Large intestine (tissue), 3 donors: ENCODE measurements around the gene SLC26A8. TPM values are rescaled to one million over a fixed set of nuclear protein-coding genes. Genes with fewer than 3 reads are reported as not detected.

Source experiments
- DNase-seq, 2 donors: peaks; one replicate each; pipeline versions ENCODE4 v3.0.0 to v3.0.0-alpha.2; 2013
- H3K27ac ChIP-seq: one replicate; pipeline ENCODE4 v1.5.1; 2013; ENCODE audit warnings: low read length
- H3K27me3 ChIP-seq: 2 replicates; pipeline ENCODE4 v1.6.1; 2013; ENCODE audit warnings: low read length; ENCODE audit not compliant: control insufficient read depth, insufficient read depth
- H3K36me3 ChIP-seq: 2 replicates; pipeline ENCODE4 v1.6.1; 2013; ENCODE audit warnings: low read length; ENCODE audit not compliant: control insufficient read depth, insufficient read depth
- H3K4me1 ChIP-seq: one replicate; pipeline ENCODE4 v1.6.1; 2013; ENCODE audit warnings: low read length; ENCODE audit not compliant: control insufficient read depth, insufficient read depth
- H3K4me3 ChIP-seq: one replicate; pipeline ENCODE4 v1.5.1; 2013; ENCODE audit warnings: low read length
- H3K9me3 ChIP-seq: one replicate; pipeline ENCODE4 v1.6.1; 2013; ENCODE audit warnings: mild to moderate bottlenecking, low read depth, low read length, moderate library complexity; ENCODE audit not compliant: control insufficient read depth
- WGBS: methylation state at CpG from one replicate; pipeline ENCODE4 v1.1.5; 2013; ENCODE audit warnings: low lambda C conversion rate; ENCODE audit not compliant: insufficient coverage; 5-methylcytosine and 5-hydroxymethylcytosine counted together
- polyA plus RNA-seq: library from polyadenylated mRNA; unstranded; fragments of 120-200 nt; gene quantifications from one replicate; pipeline ENCODE4 v1.2.1, GENCODE V29; 2013

Gene SLC26A8
- polyA plus RNA-seq, 1 donor, result 0.24 TPM

GRCh38 chr6:36053878-36054277 is 29.4 kb upstream of the SLC26A8 start:
- peaks cover 2% of the 10 kb centered on the region for H3K4me1 ChIP-seq
- no CpG with 5 or more reads among the region's 2 CpGs for WGBS

GRCh38 chr6:36052097-36052496 is 27.7 kb upstream of the SLC26A8 start:
- Histone ChIP-seq H3K27me3 (no peaks in the 10 kb centered on the region), H3K9me3 (no peaks in the 10 kb centered on the region), H3K4me3 (no peak overlapping the region), H3K27ac (no peak overlapping the region), H3K4me1 (peaks cover 2% of the 10 kb centered on the region), H3K36me3 (peaks cover 13% of the 10 kb centered on the region)
- no peak for DNase-seq
- no CpG with 5 or more reads among the region's 2 CpGs for WGBS

More at GRCh38 chr6:36053878-36054277, 29.4 kb upstream of the SLC26A8 start:
- DNase-seq, result no peak
- H3K27me3 ChIP-seq, result no peaks in the 10 kb centered on the region
- no peak overlapping the region for H3K4me3 ChIP-seq
- no peaks in the 10 kb centered on the region for H3K9me3 ChIP-seq
- no peak overlapping the region for H3K27ac ChIP-seq
- peaks cover 13% of the 10 kb centered on the region for H3K36me3 ChIP-seq

- Histone ChIP-seq H3K36me3 (peaks cover 13% of the 10 kb centered on the region), H3K4me1 (peaks cover 2% of the 10 kb centered on the region), H3K27ac (no peak overlapping the region), H3K4me3 (no peak overlapping the region), H3K27me3 (no peaks in the 10 kb centered on the region), H3K9me3 (no peaks in the 10 kb centered on the region)
- WGBS, result 100% methylated on average over 2 of the region's 16 CpGs
- DNase-seq, result no peak
These were observed 26.7 kb upstream of the SLC26A8 start for GRCh38 chr6:36050947-36051710.

GRCh38 chr6:36050305-36050704 is 25.9 kb upstream of the SLC26A8 start:
- no peak overlapping the region for H3K27ac ChIP-seq
- H3K9me3 ChIP-seq, result no peaks in the 10 kb centered on the region
- DNase-seq, result no peak
- H3K4me1 ChIP-seq, result peaks cover 2% of the 10 kb centered on the region
- H3K27me3 ChIP-seq, result no peaks in the 10 kb centered on the region
- H3K4me3 ChIP-seq, result no peak overlapping the region
- 80% methylated on average over 1 of the region's 1 CpG for WGBS
- H3K36me3 ChIP-seq, result peaks cover 13% of the 10 kb centered on the region

DNA sequence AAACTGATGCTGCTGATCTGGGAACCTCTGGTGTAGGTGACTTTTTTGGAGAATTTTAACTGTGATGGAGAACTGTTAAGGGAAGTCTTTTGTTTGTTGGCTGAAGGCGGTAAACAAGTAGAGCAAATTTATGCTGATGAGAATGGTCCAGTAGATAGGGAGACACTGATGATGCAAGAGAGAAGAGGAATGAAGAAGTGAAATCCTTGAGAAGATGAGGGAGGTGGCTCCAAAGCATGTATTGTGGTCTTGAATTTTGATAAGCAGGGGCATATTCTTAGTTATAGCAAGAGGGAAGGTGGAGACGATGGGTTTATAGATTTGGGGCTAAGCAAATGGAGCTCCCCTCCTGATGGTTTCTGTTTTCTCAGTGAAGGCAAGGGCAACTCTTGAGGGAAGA is 25.1 kb upstream of the SLC26A8 start:
- H3K9me3 ChIP-seq, result no peaks in the 10 kb centered on the region
- DNase-seq, result no peak
- H3K27ac ChIP-seq, result no peak overlapping the region
- WGBS, result 100% methylated on average over 1 of the region's 2 CpGs
- no peaks in the 10 kb centered on the region for H3K27me3 ChIP-seq
- peaks cover 10% of the 10 kb centered on the region for H3K36me3 ChIP-seq
- peaks cover 4% of the 10 kb centered on the region for H3K4me1 ChIP-seq
- no peak overlapping the region for H3K4me3 ChIP-seq

DNA sequence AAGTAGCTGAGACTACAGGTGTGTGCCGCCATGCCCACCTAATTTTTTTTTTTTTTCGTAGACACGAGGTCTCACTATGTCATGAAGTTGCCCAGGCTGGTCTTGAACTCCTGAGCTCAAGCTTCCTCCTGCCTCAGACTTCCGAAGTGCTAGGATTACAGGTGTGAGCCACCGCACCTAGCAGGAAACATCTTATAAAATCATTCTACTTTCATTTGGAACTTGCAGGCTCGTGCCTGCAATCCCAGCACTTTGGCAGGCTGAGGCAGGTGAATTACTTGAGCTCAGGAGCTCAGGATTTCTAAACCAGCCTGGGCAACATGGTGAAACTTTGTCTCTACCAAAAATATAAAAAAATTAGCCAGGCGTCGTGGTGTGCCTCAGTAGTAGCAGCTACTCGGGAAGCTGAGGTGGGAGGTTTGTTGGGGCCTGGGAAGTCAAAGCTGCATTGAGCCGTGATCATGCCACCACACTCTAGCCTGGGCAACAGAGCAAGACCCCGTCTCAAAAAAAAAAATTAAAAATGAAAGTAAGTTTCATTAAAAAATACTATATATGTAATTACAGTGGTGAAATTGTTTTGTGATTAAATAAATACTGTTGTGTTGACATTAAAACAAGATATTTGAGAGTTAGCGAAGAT is 18.3 kb upstream of the SLC26A8 start:
- no peak for DNase-seq
- 100% methylated on average over 5 of the region's 12 CpGs for WGBS
- Histone ChIP-seq H3K27me3 (no peaks in the 10 kb centered on the region), H3K27ac (no peak overlapping the region), H3K36me3 (peaks cover 2% of the 10 kb centered on the region), H3K4me3 (no peak overlapping the region), H3K9me3 (no peaks in the 10 kb centered on the region), H3K4me1 (peaks cover 13% of the 10 kb centered on the region)

DNA sequence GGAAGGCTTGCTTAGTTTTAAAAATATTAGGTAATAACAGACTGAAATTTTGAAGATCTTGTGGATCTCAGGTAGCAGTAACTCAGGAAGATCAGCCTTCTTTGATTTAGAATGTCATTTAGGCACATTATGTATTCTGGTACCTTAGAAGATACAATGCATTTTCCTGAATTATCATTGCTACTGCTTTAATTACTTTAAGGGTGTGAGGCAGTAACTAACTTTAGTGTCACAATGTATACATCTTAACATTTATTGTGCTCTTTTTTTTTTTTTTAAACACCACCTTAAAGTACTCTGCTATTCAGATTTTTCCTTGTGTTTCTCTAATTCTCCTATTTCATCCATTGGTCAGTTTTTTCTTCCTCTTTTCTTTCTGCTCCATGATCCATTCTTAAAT is 16.5 kb upstream of the SLC26A8 start:
- Histone ChIP-seq H3K27me3 (no peaks in the 10 kb centered on the region), H3K27ac (no peak overlapping the region), H3K4me1 (peaks cover 13% of the 10 kb centered on the region), H3K36me3 (peaks cover 2% of the 10 kb centered on the region), H3K9me3 (no peaks in the 10 kb centered on the region), H3K4me3 (no peak overlapping the region)
- no peak for DNase-seq

- Histone ChIP-seq H3K4me3 (no peak overlapping the region), H3K27ac (no peak overlapping the region), H3K27me3 (no peaks in the 10 kb centered on the region), H3K36me3 (no peaks in the 10 kb centered on the region), H3K9me3 (no peaks in the 10 kb centered on the region), H3K4me1 (peaks cover 9% of the 10 kb centered on the region)
- peak in 1 of 2 donors; percentile 45 for DNase-seq
These were observed 14.7 kb upstream of the SLC26A8 start for GRCh38 chr6:36039112-36039511.

DNA sequence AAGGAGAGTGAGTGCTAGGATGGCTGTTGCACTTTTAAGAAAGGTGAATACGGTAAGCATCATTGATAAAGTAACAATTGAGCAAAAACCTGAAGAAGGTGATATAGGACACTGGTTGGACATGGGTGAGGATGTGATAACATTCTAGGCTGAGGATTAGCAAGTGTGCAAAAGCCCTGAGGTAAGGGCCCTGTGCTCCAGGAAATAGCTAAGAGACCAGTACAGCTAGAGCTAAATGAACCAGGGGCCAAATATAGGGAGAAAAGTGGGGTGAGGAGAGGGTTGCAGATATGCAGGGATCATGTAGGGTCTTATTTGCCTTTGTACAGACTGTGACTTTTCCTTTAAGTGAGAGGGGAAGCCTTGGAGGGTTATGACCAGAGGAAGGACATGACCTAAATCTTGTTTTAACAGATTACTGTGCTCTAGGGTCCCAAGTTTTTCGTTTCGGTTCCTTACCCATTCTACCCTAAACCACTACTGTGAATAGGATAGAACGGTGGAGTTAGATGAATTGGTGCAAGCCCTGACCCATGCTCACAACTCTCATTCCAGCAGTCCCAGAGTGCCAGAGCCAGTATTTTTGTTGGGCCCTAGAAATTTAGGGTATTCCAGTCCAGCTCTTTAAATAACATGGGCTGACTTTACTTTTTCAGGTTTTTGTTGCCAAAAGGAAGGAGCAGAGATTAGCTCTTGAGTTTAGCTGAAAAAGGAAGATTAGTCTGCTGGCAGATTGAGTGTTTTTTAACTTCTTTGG is 13.9 kb upstream of the SLC26A8 start:
- Histone ChIP-seq H3K27ac (no peak overlapping the region), H3K4me3 (no peak overlapping the region), H3K27me3 (no peaks in the 10 kb centered on the region), H3K9me3 (no peaks in the 10 kb centered on the region), H3K36me3 (no peaks in the 10 kb centered on the region), H3K4me1 (peaks cover 9% of the 10 kb centered on the region)
- 80% methylated on average over 1 of the region's 4 CpGs for WGBS
- no peak for DNase-seq

- H3K27ac ChIP-seq, result no peak overlapping the region
- no CpG with 5 or more reads among the region's 4 CpGs for WGBS
These were observed 10.8 kb upstream of the SLC26A8 start for GRCh38 chr6:36035225-36035624.

More at GRCh38 chr6:36035225-36035624, 10.8 kb upstream of the SLC26A8 start:
- H3K36me3 ChIP-seq, result no peaks in the 10 kb centered on the region
- H3K27me3 ChIP-seq, result no peaks in the 10 kb centered on the region
- H3K9me3 ChIP-seq, result no peaks in the 10 kb centered on the region
- H3K4me1 ChIP-seq, result peaks cover 9% of the 10 kb centered on the region
- no peak for DNase-seq
- H3K4me3 ChIP-seq, result no peak overlapping the region
